H1 (cell line): ENCODE data around the gene ZBED4. TPM values are rescaled to one million over a fixed set of nuclear protein-coding genes. Genes with fewer than 3 reads are reported as not detected.

Experiments used
- ATF3 ChIP-seq: IDR thresholded peaks from 2 replicates; pipeline ENCODE4 v1.6.1; 2011; ENCODE audit warnings: low read depth, mild to moderate bottlenecking, low read length; ENCODE audit not compliant: insufficient read depth
- BRCA1 ChIP-seq: IDR thresholded peaks from 2 replicates; pipeline ENCODE4 v1.6.1; 2012; ENCODE audit warnings: low read depth, low read length, improper control_type of control experiment
- CTBP2 ChIP-seq: IDR thresholded peaks from 2 replicates; pipeline ENCODE4 v1.7.0; 2011; ENCODE audit warnings: borderline replicate concordance, mild to moderate bottlenecking, moderate library complexity, mixed read lengths, low read length; ENCODE audit not compliant: insufficient read depth, insufficient read length
- CTCF ChIP-seq, 3 experiments: IDR thresholded peaks; 1 replicate in 2 of 3; 2 replicates in 1 of 3; pipeline versions ENCODE4 v1.5.1 to v1.6.1; 2011; ENCODE audit warnings: low read length in 3 of 3, mild to moderate bottlenecking in 3 of 3, inconsistent platforms in 2 of 3, low read depth in 1 of 3, moderate library complexity in 1 of 3; ENCODE audit not compliant: insufficient read depth in 1 of 3; ENCODE audit errors: control extremely low read depth in 1 of 3
- EZH2 ChIP-seq: fragments of 200-600 bp; sonication (generic); IDR thresholded peaks from 2 replicates; pipeline ENCODE4 v1.7.1; 2012; ENCODE audit warnings: low read depth, mild to moderate bottlenecking, moderate library complexity, low read length, inconsistent platforms; ENCODE audit not compliant: severe bottlenecking
- HDAC2 ChIP-seq, 2 experiments: fragments of 300-600 bp in 1 of 2; sonication (generic) in 1 of 2; IDR thresholded peaks; 2 replicates each; pipeline ENCODE4 v1.6.1; 2011 to 2012; ENCODE audit warnings: low read depth in 2 of 2, low read length in 2 of 2, mild to moderate bottlenecking in 2 of 2, moderate library complexity in 2 of 2, borderline replicate concordance in 1 of 2, inconsistent platforms in 1 of 2
- KDM4A ChIP-seq: IDR thresholded peaks from one replicate; pipeline ENCODE4 v1.7.1; 2012; ENCODE audit warnings: low read depth, mild to moderate bottlenecking, moderate library complexity, low read length, inconsistent platforms; ENCODE audit not compliant: severe bottlenecking
- MAX ChIP-seq: IDR thresholded peaks from 2 replicates; pipeline ENCODE4 v1.6.1; 2012; ENCODE audit warnings: inconsistent platforms
- RAD21 ChIP-seq, 2 experiments: IDR thresholded peaks in 1 of 2; conservative IDR thresholded peaks in 1 of 2; 2 replicates each; pipeline ENCODE4 v1.6.1; 2011; ENCODE audit warnings: low read depth in 2 of 2, low read length in 2 of 2, improper control_type of control experiment in 1 of 2, inconsistent platforms in 1 of 2, mild to moderate bottlenecking in 1 of 2, moderate library complexity in 1 of 2
- SAP30 ChIP-seq: fragments of 300-600 bp; sonication (generic); IDR thresholded peaks from 2 replicates; pipeline ENCODE4 v1.7.1; 2012; ENCODE audit warnings: low read length, moderate library complexity, mild to moderate bottlenecking, inconsistent platforms; ENCODE audit not compliant: insufficient read depth, insufficient replicate concordance
- SIN3A ChIP-seq, 2 experiments: IDR thresholded peaks in 1 of 2; conservative IDR thresholded peaks in 1 of 2; 2 replicates each; pipeline ENCODE4 v1.6.1; 2011 to 2012; ENCODE audit warnings: low read length in 2 of 2, improper control_type of control experiment in 1 of 2, low read depth in 1 of 2, mild to moderate bottlenecking in 1 of 2
- TAF7 ChIP-seq: optimal IDR thresholded peaks from 2 replicates; pipeline ENCODE3; 2011; ENCODE audit warnings: low read depth, mild to moderate bottlenecking, inconsistent platforms, low read length, moderate library complexity, borderline replicate concordance
- TBP ChIP-seq: IDR thresholded peaks from 2 replicates; pipeline ENCODE4 v1.6.1; 2011; ENCODE audit warnings: low read depth, low read length, improper control_type of control experiment
- YY1 ChIP-seq: IDR thresholded peaks from 2 replicates; pipeline ENCODE4 v1.6.1; 2011; ENCODE audit warnings: low read depth, mild to moderate bottlenecking, low read length
- polyA plus RNA-seq, 7 experiments: library from polyadenylated mRNA; depleted of rRNA in 3 of 7; stranded (reverse) in 5 of 7; unstranded in 2 of 7; fragments of >200 nt in 5 of 7; fragments of 200-250 nt in 2 of 7; gene quantifications; 1 replicate in 5 of 7; 2 replicates in 1 of 7; 4 replicates in 1 of 7; pipeline versions ENCODE4 v1.2.1 to v1.2.3, GENCODE V29; 2011 to 2013; ENCODE audit warnings: missing spikeins in 2 of 7, mixed read lengths in 2 of 7
- total RNA-seq: library from RNA; stranded (reverse); fragmentation: NEBNext Ultra II Directional; extraction: Animal tissue kit (Norgen Biotek cat#: 25700); gene quantifications from 2 replicates; pipeline ENCODE4 v1.2.1, GENCODE V29; 2021

ZBED4 gene
- total and polyA plus RNA-seq, 2 of the 8 experiments (the other 6 are each of a cell fraction or from before 2014, with no cell fraction given), result 11.0 to 28.3 TPM

- peak; percentile 37 for TF ChIP-seq KDM4A
- TF ChIP-seq CTBP2, result no peak
- TF ChIP-seq RAD21 (IDR thresholded peaks at IDR 0.05 in 1 of 2, conservative IDR thresholded peaks at IDR 0.05 in 1 of 2; ENCODE audit: low read depth in 2 of 2, low read length in 2 of 2), result peak; percentile 76 to 96
- peak; percentile 22; the same call in 1 of the 2 replicates for TF ChIP-seq MAX
- TF ChIP-seq EZH2, result no peak
- TF ChIP-seq CTCF (IDR thresholded peaks at IDR 0.05; ENCODE audit: control extremely low read depth in 1 of 3, insufficient read depth in 1 of 3, low read depth in 1 of 3, low read length in 3 of 3), result peak; percentile 81 to 96 (median 83)
- no peak for TF ChIP-seq SAP30
- no peak for TF ChIP-seq BRCA1
- TF ChIP-seq TBP, result no peak
- no peak for TF ChIP-seq HDAC2 (IDR thresholded peaks at IDR 0.05; ENCODE audit: borderline replicate concordance in 1 of 2, low read depth in 2 of 2, low read length in 2 of 2)
- TF ChIP-seq YY1, result no peak
- TF ChIP-seq TAF7, result peak; percentile 43
- no peak for TF ChIP-seq ATF3
- no peak for TF ChIP-seq SIN3A (conservative IDR thresholded peaks at IDR 0.05 in 1 of 2, IDR thresholded peaks at IDR 0.05 in 1 of 2; ENCODE audit: low read depth in 1 of 2, low read length in 2 of 2)
These were observed 75.8 kb downstream of the ZBED4 start (continued) for GRCh38 chr22:49929211-49929979.
